B cell (primary cell): ENCODE measurements around the gene ABHD17B. TPM values are rescaled to one million over a fixed set of nuclear protein-coding genes. Genes with fewer than 3 reads are reported as not detected.

Source experiments
- ATAC-seq: fragments of 200-7000 bp; cut with Tn5 transposase; one replicate; pipeline ENCODE4 v1.10.0; 2021; ENCODE audit warnings: low read depth, mild to moderate bottlenecking, moderate number of reproducible peaks, moderate library complexity
- CTCF ChIA-PET: fragments of 350-600 bp; sonication (Branson Sonifier 250); formaldehyde crosslinking; loops from one replicate; lab custom pipeline; 2021; ENCODE audit warnings: antibody characterized with exemption, inconsistent platforms; lab: Charles Lee
- POLR2A ChIA-PET: fragments of 350-600 bp; sonication (Branson Sonifier 250); formaldehyde crosslinking; loops from one replicate; lab custom pipeline; 2021; ENCODE audit warnings: antibody characterized with exemption; lab: Charles Lee
- DNase-seq: peaks from one replicate; pipeline ENCODE4 v3.0.0; 2013
- H2AFZ ChIP-seq: 2 replicates; pipeline ENCODE4 v1.6.1; 2012; ENCODE audit warnings: mild to moderate bottlenecking, low read depth, low read length; ENCODE audit not compliant: insufficient read depth, poor library complexity, severe bottlenecking
- H3K27ac ChIP-seq, 2 donors: 1 replicate in 1 of 2; 2 replicates in 1 of 2; pipeline ENCODE4 v1.5.1; 2012 to 2013; ENCODE audit warnings: low read length in 2 of 2, mild to moderate bottlenecking in 2 of 2, moderate library complexity in 1 of 2
- H3K27me3 ChIP-seq, 4 experiments: fragments of 200-600 bp in 1 of 4; sonication (generic) in 1 of 4; replicated peaks in 1 of 4; 1 replicate in 2 of 4; 2 replicates in 2 of 4; pipeline versions ENCODE4 v1.6.1 to v1.7.0; 2013 to 2016; ENCODE audit warnings: low read length in 3 of 4, mild to moderate bottlenecking in 2 of 4, mixed read lengths in 1 of 4, moderate library complexity in 1 of 4; ENCODE audit not compliant: insufficient read depth in 4 of 4, control insufficient read depth in 3 of 4; ENCODE audit errors: control extremely low read depth in 1 of 4
- H3K36me3 ChIP-seq, 2 experiments: replicated peaks in 1 of 2; 1 replicate in 1 of 2; 2 replicates in 1 of 2; pipeline versions ENCODE4 v1.6.1 to v1.7.1; 2013; ENCODE audit warnings: low read length in 1 of 2; ENCODE audit not compliant: insufficient read depth in 2 of 2, control insufficient read depth in 1 of 2; ENCODE audit errors: control extremely low read depth in 1 of 2, extremely low read depth in 1 of 2
- H3K4me1 ChIP-seq, 2 donors: fragments of 200-600 bp in 1 of 2; sonication (generic) in 1 of 2; 1 replicate in 1 of 2; 2 replicates in 1 of 2; pipeline versions ENCODE4 v1.5.1 to v1.6.1; 2013 to 2017; ENCODE audit warnings: low read length in 2 of 2; ENCODE audit not compliant: control insufficient read depth in 2 of 2, insufficient read depth in 2 of 2
- H3K4me2 ChIP-seq: replicated peaks from 2 replicates; pipeline ENCODE3; 2012; ENCODE audit warnings: mild to moderate bottlenecking, low read depth, low read length; ENCODE audit not compliant: poor library complexity, severe bottlenecking
- H3K4me3 ChIP-seq, 5 experiments: fragments of 200-600 bp in 1 of 5; sonication (generic) in 1 of 5; 1 replicate in 3 of 5; 2 replicates in 2 of 5; pipeline versions ENCODE4 v1.5.1 to v1.7.0; 2011 to 2016; ENCODE audit warnings: low read length in 4 of 5, mild to moderate bottlenecking in 4 of 5, low read depth in 2 of 5, control low read depth in 1 of 5, moderate library complexity in 1 of 5; ENCODE audit not compliant: insufficient read depth in 1 of 5; ENCODE audit errors: control extremely low read depth in 1 of 5, extremely low read depth in 1 of 5
- H3K79me2 ChIP-seq: fragments of 200-600 bp; sonication (generic); one replicate; pipeline ENCODE4 v1.6.0; 2016; ENCODE audit warnings: low read length; ENCODE audit not compliant: control insufficient read depth, insufficient read depth
- H3K9ac ChIP-seq: fragments of 200-600 bp; sonication (generic); 2 replicates; pipeline ENCODE4 v1.6.1; 2017; ENCODE audit warnings: mild to moderate bottlenecking, low read length, moderate library complexity
- H3K9me3 ChIP-seq, 3 donors: one replicate each; pipeline versions ENCODE4 v1.6.1 to v1.7.1; 2013; ENCODE audit warnings: low read length in 2 of 3; ENCODE audit not compliant: control insufficient read depth in 2 of 3, insufficient read depth in 1 of 3; ENCODE audit errors: control extremely low read depth in 1 of 3
- H4K20me1 ChIP-seq: 2 replicates; pipeline ENCODE4 v1.6.0; 2012; ENCODE audit warnings: mild to moderate bottlenecking, low read length; ENCODE audit not compliant: insufficient read depth, control insufficient read depth, poor library complexity, severe bottlenecking
- H3K27ac Mint-ChIP-seq: one replicate; pipeline ENCODE4 v1.8.0; 2021; ENCODE audit warnings: mixed read lengths
- H3K27me3 Mint-ChIP-seq: one replicate; pipeline ENCODE4 v1.8.0; 2021; ENCODE audit warnings: mixed read lengths
- H3K4me1 Mint-ChIP-seq: one replicate; pipeline ENCODE4 v1.8.0; 2021; ENCODE audit warnings: mixed read lengths
- H3K4me3 Mint-ChIP-seq: one replicate; pipeline ENCODE4 v1.8.0; 2021; ENCODE audit warnings: mixed read lengths
- H3K9me3 Mint-ChIP-seq: one replicate; pipeline ENCODE4 v1.8.0; 2022; ENCODE audit warnings: mixed read lengths; ENCODE audit not compliant: insufficient read depth
- EZH2 ChIP-seq: IDR thresholded peaks from 2 replicates; pipeline ENCODE4 v1.6.1; 2012; ENCODE audit warnings: borderline replicate concordance, low read depth, mild to moderate bottlenecking, moderate library complexity, low read length; ENCODE audit not compliant: insufficient read depth, poor library complexity, severe bottlenecking
- WGBS: methylation state at CpG from one replicate; pipeline ENCODE4 v1.1.5; 2013; ENCODE audit warnings: missing lambda C conversion rate; ENCODE audit not compliant: insufficient coverage; 5-methylcytosine and 5-hydroxymethylcytosine counted together
- intact Hi-C: fragments of 100-400 bp; cut with micrococcal nuclease; formaldehyde crosslinking; loops from one replicate; pipeline ENCODE4 v1.10.0; 2022
- polyA plus RNA-seq: library from polyadenylated mRNA; depleted of rRNA; stranded (reverse); fragments of >200 nt; gene quantifications from 2 replicates; pipeline ENCODE4 v1.2.3, GENCODE V29; 2012
- total RNA-seq, 2 donors: library from RNA; stranded (reverse); fragments of 120-200 nt in 1 of 2; gene quantifications; 1 replicate in 1 of 2; 2 replicates in 1 of 2; pipeline versions ENCODE4 v1.2.3 to v1.2.4, GENCODE V29; 2013 to 2022
- TF ChIP-seq, protein P1 (sequence below): fragments of 200-600 bp; IDR thresholded peaks from one replicate; pipeline ENCODE4 v1.8.0; 2022; ENCODE audit warnings: antibody characterized with exemption, mild to moderate bottlenecking

ABHD17B gene
- total and polyA plus RNA-seq, 2 donors (not counting 1 experiment from before 2014, with no cell fraction given): 11.3 to 24.4 TPM

DNA sequence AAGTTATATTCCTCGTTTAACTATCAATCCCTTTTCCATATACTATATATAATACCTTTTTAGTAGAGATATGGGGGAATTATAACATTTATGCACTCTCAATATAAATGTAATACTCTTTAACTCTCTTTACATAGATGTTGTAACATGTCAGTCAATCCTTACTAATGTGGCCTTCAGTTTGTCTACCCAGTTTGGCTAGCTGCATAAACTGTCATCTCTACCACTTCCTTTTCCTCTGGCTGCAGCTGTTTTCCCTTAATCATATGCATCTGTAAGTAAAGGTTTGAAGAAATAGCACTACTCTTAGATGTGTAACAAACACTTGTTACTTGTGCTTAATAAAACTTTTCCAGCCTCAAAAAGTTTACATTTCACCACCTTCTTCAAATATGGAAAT lies 13.4 kb downstream of the ABHD17B start:
- Histone ChIP-seq H3K27me3 (no peaks in the 10 kb centered on the region), H3K4me2 (peak overlapping the region; percentile 58), H3K27ac (peak overlapping the region; percentile 51 to 69), H3K79me2 (peaks cover 98% of the 10 kb centered on the region), H3K9me3 (no peaks in the 10 kb centered on the region), H3K36me3 (no peaks in the 10 kb centered on the region), H3K4me3 (peak overlapping the region in 1 of 5 experiments; percentile 29), H2AFZ (peak overlapping the region; percentile 16), H4K20me1 (peaks cover 7% of the 10 kb centered on the region), H3K9ac (peak overlapping the region; percentile 44), H3K4me1 (peaks cover 69 to 86% of the 10 kb centered on the region in 2 donors)
- DNase-seq (peak; percentile 48), ATAC-seq (peak; percentile 55)
- ChIA-PET POLR2A (no interaction called here), CTCF (interaction anchor here (1.0 to 1.2 kb wide), 4 partner anchors 11 to 79 kb away, joined by 3 to 4 read pairs (median 4); partner anchors contain the start of genes ABHD17B and C9orf85)
- H3K9me3 Mint-ChIP-seq: no peaks in the 10 kb centered on the region
- no peak for TF ChIP-seq EZH2
- TF ChIP-seq, protein P1, sequence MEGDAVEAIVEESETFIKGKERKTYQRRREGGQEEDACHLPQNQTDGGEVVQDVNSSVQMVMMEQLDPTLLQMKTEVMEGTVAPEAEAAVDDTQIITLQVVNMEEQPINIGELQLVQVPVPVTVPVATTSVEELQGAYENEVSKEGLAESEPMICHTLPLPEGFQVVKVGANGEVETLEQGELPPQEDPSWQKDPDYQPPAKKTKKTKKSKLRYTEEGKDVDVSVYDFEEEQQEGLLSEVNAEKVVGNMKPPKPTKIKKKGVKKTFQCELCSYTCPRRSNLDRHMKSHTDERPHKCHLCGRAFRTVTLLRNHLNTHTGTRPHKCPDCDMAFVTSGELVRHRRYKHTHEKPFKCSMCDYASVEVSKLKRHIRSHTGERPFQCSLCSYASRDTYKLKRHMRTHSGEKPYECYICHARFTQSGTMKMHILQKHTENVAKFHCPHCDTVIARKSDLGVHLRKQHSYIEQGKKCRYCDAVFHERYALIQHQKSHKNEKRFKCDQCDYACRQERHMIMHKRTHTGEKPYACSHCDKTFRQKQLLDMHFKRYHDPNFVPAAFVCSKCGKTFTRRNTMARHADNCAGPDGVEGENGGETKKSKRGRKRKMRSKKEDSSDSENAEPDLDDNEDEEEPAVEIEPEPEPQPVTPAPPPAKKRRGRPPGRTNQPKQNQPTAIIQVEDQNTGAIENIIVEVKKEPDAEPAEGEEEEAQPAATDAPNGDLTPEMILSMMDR: no peak
- peaks cover 81% of the 10 kb centered on the region for H3K4me1 Mint-ChIP-seq
- intact Hi-C loops: loop anchor here (5.0 kb wide), 1 partner anchor 35 kb away; no protein-coding TSS in a partner anchor
- H3K4me3 Mint-ChIP-seq: peak overlapping the region; percentile 50
- WGBS: no CpG with 5 or more reads among the region's 1 CpG
- H3K27ac Mint-ChIP-seq: peak overlapping the region; percentile 32
- no peaks in the 10 kb centered on the region for H3K27me3 Mint-ChIP-seq

DNA sequence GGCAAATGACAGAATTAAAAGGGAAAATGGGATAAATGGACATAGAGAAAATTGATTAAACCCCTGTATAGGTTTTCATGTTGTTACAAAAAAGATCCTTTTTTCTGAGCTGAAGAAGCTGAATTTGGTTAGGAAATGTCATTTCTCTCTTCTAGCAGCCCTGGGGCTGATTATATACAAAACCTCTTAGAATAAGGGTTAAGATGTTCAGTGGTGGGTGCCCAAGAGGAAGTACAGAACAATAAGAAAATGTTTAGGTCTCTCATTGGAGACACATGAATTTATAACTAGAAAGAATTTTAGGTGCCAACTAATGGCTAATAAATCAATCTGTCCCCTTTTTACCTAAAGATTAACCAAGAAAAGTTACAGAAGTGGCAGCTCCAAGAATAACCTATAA lies 14.2 kb downstream of the ABHD17B start:
- H3K9ac ChIP-seq: peak overlapping the region; percentile 44
- H3K36me3 ChIP-seq: no peaks in the 10 kb centered on the region
- H3K4me1 Mint-ChIP-seq: peaks cover 75% of the 10 kb centered on the region
- ChIA-PET POLR2A (no interaction called here), CTCF (interaction anchor here (1.0 to 1.2 kb wide), 2 partner anchors 10 to 75 kb away, joined by 4 read pairs; no protein-coding TSS in a partner anchor)
- H3K9me3 ChIP-seq: no peaks in the 10 kb centered on the region
- H3K9me3 Mint-ChIP-seq: no peaks in the 10 kb centered on the region
- peaks cover 7% of the 10 kb centered on the region for H4K20me1 ChIP-seq
- intact Hi-C loops: loop anchor here (5.0 kb wide), 1 partner anchor 34 kb away; no protein-coding TSS in a partner anchor
- peak; percentile 37 for ATAC-seq
- H3K27ac Mint-ChIP-seq: peak overlapping the region; percentile 82
- no peaks in the 10 kb centered on the region for H3K27me3 Mint-ChIP-seq
- peaks cover 99% of the 10 kb centered on the region for H3K79me2 ChIP-seq
- peaks cover 65 to 79% of the 10 kb centered on the region in 2 donors for H3K4me1 ChIP-seq
- peak overlapping the region; percentile 64 for H3K4me3 Mint-ChIP-seq
- H3K4me2 ChIP-seq: peak overlapping the region; percentile 58
- peak overlapping the region; percentile 16 for H2AFZ ChIP-seq
- H3K27me3 ChIP-seq: no peaks in the 10 kb centered on the region
- TF ChIP-seq, protein P1: no peak
- TF ChIP-seq EZH2: no peak
- peak overlapping the region in 1 of 5 experiments; percentile 29 for H3K4me3 ChIP-seq
- peak overlapping the region; percentile 51 to 69 for H3K27ac ChIP-seq
- DNase-seq: no peak
